ENCODE data around the gene ADSL.

ADSL gene

GRCh38 chr22:40430991-40431390 is 84.7 kb downstream of the ADSL start:
- Histone ChIP-seq H3K36me3 (ENCODE audit: low read depth) (peaks cover 77% of the 10 kb centered on the region), H3K27ac (ENCODE audit: poor library complexity, severe bottlenecking) (no peak overlapping the region), H3K4me3 (ENCODE audit: severe bottlenecking) (no peak overlapping the region), H3K27me3 (ENCODE audit: insufficient read depth, poor library complexity, severe bottlenecking) (no peaks in the 10 kb centered on the region), H3K9me3 (ENCODE audit: severe bottlenecking) (no peaks in the 10 kb centered on the region), H3K4me1 (ENCODE audit: insufficient read depth, poor library complexity, severe bottlenecking) (no peaks in the 10 kb centered on the region)
- no peak for TF ChIP-seq CTCF (IDR thresholded peaks at IDR 0.05; ENCODE audit: poor library complexity, severe bottlenecking)
- no peak for ATAC-seq (ENCODE audit: low read depth)
- no peak for DNase-seq (ENCODE audit: low spot score)

GRCh38 chr22:40432157-40432556 is 85.9 kb downstream of the ADSL start:
- Histone ChIP-seq H3K9me3 (ENCODE audit: severe bottlenecking) (no peaks in the 10 kb centered on the region), H3K36me3 (ENCODE audit: low read depth) (peaks cover 67% of the 10 kb centered on the region), H3K27me3 (ENCODE audit: insufficient read depth, poor library complexity, severe bottlenecking) (no peaks in the 10 kb centered on the region), H3K4me3 (ENCODE audit: severe bottlenecking) (no peak overlapping the region), H3K27ac (ENCODE audit: poor library complexity, severe bottlenecking) (no peak overlapping the region), H3K4me1 (ENCODE audit: insufficient read depth, poor library complexity, severe bottlenecking) (peaks cover 5% of the 10 kb centered on the region)
- TF ChIP-seq CTCF (IDR thresholded peaks at IDR 0.05; ENCODE audit: poor library complexity, severe bottlenecking): no peak
- ATAC-seq (ENCODE audit: low read depth) (no peak), DNase-seq (ENCODE audit: low spot score) (no peak)

GRCh38 chr22:40432625-40433024 is 86.3 kb downstream of the ADSL start:
- Histone ChIP-seq H3K4me1 (ENCODE audit: insufficient read depth, poor library complexity, severe bottlenecking) (peaks cover 7% of the 10 kb centered on the region), H3K27ac (ENCODE audit: poor library complexity, severe bottlenecking) (no peak overlapping the region), H3K27me3 (ENCODE audit: insufficient read depth, poor library complexity, severe bottlenecking) (no peaks in the 10 kb centered on the region), H3K9me3 (ENCODE audit: severe bottlenecking) (no peaks in the 10 kb centered on the region), H3K36me3 (ENCODE audit: low read depth) (peaks cover 62% of the 10 kb centered on the region), H3K4me3 (ENCODE audit: severe bottlenecking) (no peak overlapping the region)
- no peak for DNase-seq (ENCODE audit: low spot score)
- no peak for TF ChIP-seq CTCF (IDR thresholded peaks at IDR 0.05; ENCODE audit: poor library complexity, severe bottlenecking)
- ATAC-seq (ENCODE audit: low read depth): no peak

DNA sequence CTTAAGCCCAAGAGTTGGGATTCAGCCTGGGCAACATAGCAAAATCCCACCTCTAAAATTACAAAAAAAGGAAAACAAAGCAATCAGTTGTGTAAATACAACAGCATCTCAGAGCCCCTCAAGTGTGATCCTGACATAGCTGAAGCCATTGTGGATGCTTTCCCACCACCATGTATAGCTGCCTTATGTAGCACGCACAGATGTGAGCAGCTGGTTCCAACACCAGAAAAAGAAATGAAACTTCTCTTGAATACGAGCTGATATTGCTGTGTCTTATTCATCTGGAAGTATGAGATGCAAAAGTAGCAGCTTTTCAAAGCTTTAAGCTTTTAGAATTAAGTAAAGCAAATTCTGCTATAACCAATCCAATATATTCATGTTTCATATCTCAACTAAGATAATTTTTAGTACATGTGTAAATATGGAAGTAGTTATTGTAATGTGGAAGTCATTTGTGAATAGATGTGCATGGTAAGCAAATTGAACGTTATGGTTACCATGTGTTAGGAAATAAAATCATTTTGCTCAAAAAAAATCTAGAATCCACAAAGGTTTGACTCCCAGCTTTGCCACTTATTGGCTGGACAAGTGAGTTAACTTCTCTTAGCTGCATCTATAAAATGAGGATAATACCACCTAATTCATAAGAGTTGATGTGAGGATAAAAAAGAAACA is 87.3 kb downstream of the ADSL start:
- H3K36me3 ChIP-seq (ENCODE audit: low read depth): peaks cover 53% of the 10 kb centered on the region
- H3K27ac ChIP-seq (ENCODE audit: poor library complexity, severe bottlenecking): no peak overlapping the region
- TF ChIP-seq CTCF (IDR thresholded peaks at IDR 0.05; ENCODE audit: poor library complexity, severe bottlenecking): no peak
- ATAC-seq (ENCODE audit: low read depth) (no peak), DNase-seq (ENCODE audit: low spot score) (no peak)
- H3K9me3 ChIP-seq (ENCODE audit: severe bottlenecking): no peaks in the 10 kb centered on the region
- no peak overlapping the region for H3K4me3 ChIP-seq (ENCODE audit: severe bottlenecking)
- H3K27me3 ChIP-seq (ENCODE audit: insufficient read depth, poor library complexity, severe bottlenecking): no peaks in the 10 kb centered on the region
- peaks cover 7% of the 10 kb centered on the region for H3K4me1 ChIP-seq (ENCODE audit: insufficient read depth, poor library complexity, severe bottlenecking)

DNA sequence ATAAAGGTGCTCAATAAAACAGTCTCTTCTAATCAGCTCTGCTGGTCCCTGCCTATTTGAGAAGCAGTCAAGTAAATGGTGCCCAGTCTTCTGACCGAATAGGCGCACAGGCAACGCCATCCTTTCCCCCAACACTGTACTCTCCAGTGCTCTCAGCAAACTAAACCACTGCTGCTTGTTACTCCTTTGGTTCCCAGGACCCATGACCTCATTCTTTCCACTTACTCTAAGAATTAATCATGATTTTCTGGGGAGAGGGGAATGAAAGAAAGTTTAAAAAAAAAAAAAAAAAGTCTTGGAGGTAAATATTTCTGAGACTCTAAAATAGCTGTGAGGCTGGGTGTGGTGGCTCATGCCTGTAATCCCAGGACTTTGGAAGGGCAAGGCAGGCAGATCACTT is 87.8 kb downstream of the ADSL start:
- ATAC-seq (ENCODE audit: low read depth) (no peak), DNase-seq (ENCODE audit: low spot score) (no peak)
- Histone ChIP-seq H3K27me3 (ENCODE audit: insufficient read depth, poor library complexity, severe bottlenecking) (no peaks in the 10 kb centered on the region), H3K9me3 (ENCODE audit: severe bottlenecking) (no peaks in the 10 kb centered on the region), H3K27ac (ENCODE audit: poor library complexity, severe bottlenecking) (no peak overlapping the region), H3K4me1 (ENCODE audit: insufficient read depth, poor library complexity, severe bottlenecking) (peaks cover 7% of the 10 kb centered on the region), H3K36me3 (ENCODE audit: low read depth) (peaks cover 48% of the 10 kb centered on the region), H3K4me3 (ENCODE audit: severe bottlenecking) (no peak overlapping the region)
- no peak for TF ChIP-seq CTCF (IDR thresholded peaks at IDR 0.05; ENCODE audit: poor library complexity, severe bottlenecking)
